GM04504 (cell line): ENCODE results near the gene TNFRSF25.
"Not testable (repeated sequence)": the region's sequence is repeated elsewhere in the genome, so short reads cannot be mapped to it uniquely, and the experiment has no call there.

Experiments
- DNase-seq: peaks from one replicate; pipeline ENCODE4 v3.0.0-alpha.2; 2012; ENCODE audit warnings: low read depth

Gene TNFRSF25

GRCh38 chr1:6453895-6454855, 11.8 kb downstream of the TNFRSF25 start:
- not testable (repeated sequence) for DNase-seq

GRCh38 chr1:6450943-6451373, 15.0 kb downstream of the TNFRSF25 start:
- no peak for DNase-seq

- not testable (repeated sequence) for DNase-seq
These were observed 15.5 kb downstream of the TNFRSF25 start for GRCh38 chr1:6450486-6450885.

- DNase-seq: no peak
These were observed 15.9 kb downstream of the TNFRSF25 start for GRCh38 chr1:6450005-6450450.

- DNase-seq: no peak
These were observed 17.0 kb downstream of the TNFRSF25 start for GRCh38 chr1:6448749-6449631.

GRCh38 chr1:6447818-6448748, 17.9 kb downstream of the TNFRSF25 start:
- no peak for DNase-seq

- no peak for DNase-seq
These were observed 18.8 kb downstream of the TNFRSF25 start for GRCh38 chr1:6447016-6447817.

GRCh38 chr1:6446665-6447015, 19.3 kb downstream of the TNFRSF25 start:
- no peak for DNase-seq

- not testable (repeated sequence) for DNase-seq
These were observed 20.0 kb downstream of the TNFRSF25 start for GRCh38 chr1:6445929-6446328.

GRCh38 chr1:6445062-6445763, 20.8 kb downstream of the TNFRSF25 start:
- no peak for DNase-seq

GRCh38 chr1:6444377-6444776, 21.6 kb downstream of the TNFRSF25 start:
- no peak for DNase-seq

- DNase-seq: no peak
These were observed 22.4 kb downstream of the TNFRSF25 start for GRCh38 chr1:6443339-6444115.

GRCh38 chr1:6441586-6441985, 24.4 kb downstream of the TNFRSF25 start:
- DNase-seq: no peak

GRCh38 chr1:6440198-6441126, 25.5 kb downstream of the TNFRSF25 start:
- no peak for DNase-seq

- DNase-seq: no peak
These were observed 27.9 kb downstream of the TNFRSF25 start for GRCh38 chr1:6438047-6438525.

- DNase-seq: not testable (repeated sequence)
These were observed 28.8 kb downstream of the TNFRSF25 start for GRCh38 chr1:6437012-6437700.

GRCh38 chr1:6436277-6436676, 29.7 kb downstream of the TNFRSF25 start:
- DNase-seq: not testable (repeated sequence)
